HepG2 (cell line): ENCODE measurements around the gene MT1A. TPM values are rescaled to one million over a fixed set of nuclear protein-coding genes. Genes with fewer than 3 reads are reported as not detected.
A peak's percentile ranks its signal among the peaks of the same experiment; 100 is the strongest.

Experiments used
- ATF7-NPFF ChIP-seq: sonication (generic); formaldehyde crosslinking; IDR thresholded peaks from 2 replicates; pipeline ENCODE4 v1.8.1; 2023; ENCODE audit warnings: mild to moderate bottlenecking, low read depth, missing genetic modification reagents, moderate library complexity
- CBFB ChIP-seq: sonication (generic); formaldehyde crosslinking; IDR thresholded peaks from 2 replicates; pipeline ENCODE4 v1.4.0; 2020; ENCODE audit warnings: missing genetic modification reagents
- EHMT2 ChIP-seq: fragments of 200-600 bp; sonication (generic); IDR thresholded peaks from 2 replicates; pipeline ENCODE4 v1.7.0; 2017; ENCODE audit warnings: antibody characterized with exemption, low read depth, low read length, borderline replicate concordance
- FOXA3 ChIP-seq: IDR thresholded peaks from 2 replicates; pipeline ENCODE4 v1.6.1; 2016; ENCODE audit warnings: missing genetic modification reagents, missing compliant biosample characterization
- GABPB1 ChIP-seq: IDR thresholded peaks from 2 replicates; pipeline ENCODE4 v1.6.1; 2016; ENCODE audit warnings: mild to moderate bottlenecking, missing genetic modification reagents, moderate library complexity, missing compliant biosample characterization
- GLI4 ChIP-seq: sonication (generic); formaldehyde crosslinking; IDR thresholded peaks from 2 replicates; pipeline ENCODE4 v1.5.1; 2020; ENCODE audit warnings: missing genetic modification reagents, mild to moderate bottlenecking, moderate library complexity, borderline replicate concordance
- HCFC1 ChIP-seq: fragments of 150-350 bp; IDR thresholded peaks from 2 replicates; pipeline ENCODE4 v1.6.1; 2014; ENCODE audit warnings: low read depth, low read length
- MEIS1 ChIP-seq: sonication (generic); formaldehyde crosslinking; IDR thresholded peaks from 2 replicates; pipeline ENCODE4 v1.9.0; 2021; ENCODE audit warnings: mild to moderate bottlenecking, missing genetic modification reagents, moderate library complexity, borderline replicate concordance
- PHB2 ChIP-seq: fragments of 450-650 bp; IDR thresholded peaks from 2 replicates; pipeline ENCODE4 v1.6.1; 2018; ENCODE audit not compliant: partially characterized antibody
- SALL1 ChIP-seq: sonication (generic); formaldehyde crosslinking; IDR thresholded peaks from 2 replicates; pipeline ENCODE4 v1.8.0; 2022; ENCODE audit warnings: mild to moderate bottlenecking, missing genetic modification reagents
- ZFP82 ChIP-seq: sonication (generic); formaldehyde crosslinking; IDR thresholded peaks from 2 replicates; pipeline ENCODE4 v1.5.1; 2020; ENCODE audit warnings: mild to moderate bottlenecking, missing genetic modification reagents, borderline replicate concordance
- ZNF329 ChIP-seq: sonication (generic); formaldehyde crosslinking; IDR thresholded peaks from 2 replicates; pipeline ENCODE4 v1.9.0; 2021; ENCODE audit warnings: low read depth, mild to moderate bottlenecking, missing genetic modification reagents
- ZSCAN20 ChIP-seq: sonication (generic); formaldehyde crosslinking; IDR thresholded peaks from 2 replicates; pipeline ENCODE4 v1.4.0; 2020; ENCODE audit warnings: missing genetic modification reagents, mild to moderate bottlenecking, borderline replicate concordance
- polyA plus RNA-seq, 8 experiments: library from polyadenylated mRNA; depleted of rRNA in 3 of 8; stranded (reverse) in 7 of 8; unstranded in 1 of 8; fragments of >200 nt; fragmentation: Illumina TruSeq in 4 of 8; extraction: Trizol in 4 of 8; gene quantifications; 2 replicates each; pipeline versions ENCODE4 v1.2.1 to v1.2.3, GENCODE V29; 2011 to 2016; ENCODE audit warnings: low read depth in 4 of 8, missing spikeins in 1 of 8, mixed read lengths in 1 of 8; ENCODE audit not compliant: insufficient read depth in 1 of 8
- total RNA-seq, 5 experiments: library from RNA; depleted of rRNA; stranded (reverse); fragments of >200 nt; fragmentation: Illumina TruSeq; extraction: Trizol; gene quantifications; 2 replicates each; pipeline ENCODE4 v1.2.3, GENCODE V29; 2016; ENCODE audit warnings: low read depth in 1 of 5
- TF ChIP-seq, protein P1 (sequence below): sonication (generic); formaldehyde crosslinking; IDR thresholded peaks from 2 replicates; pipeline ENCODE4 v1.4.0; 2020; ENCODE audit warnings: missing genetic modification reagents, borderline replicate concordance
- TF ChIP-seq, protein P2 (sequence below): sonication (generic); formaldehyde crosslinking; IDR thresholded peaks from 2 replicates; pipeline ENCODE4 v1.8.0; 2022; ENCODE audit warnings: mild to moderate bottlenecking, missing genetic modification reagents
- TF ChIP-seq, protein P3 (sequence below): sonication (generic); formaldehyde crosslinking; IDR thresholded peaks from 2 replicates; pipeline ENCODE4 v1.4.0; 2020; ENCODE audit warnings: mild to moderate bottlenecking, low read depth, missing genetic modification reagents
- TF ChIP-seq, protein P4 (sequence below): IDR thresholded peaks from 2 replicates; pipeline ENCODE4 v1.6.1; 2018; ENCODE audit warnings: missing genetic modification reagents, mild to moderate bottlenecking, missing compliant biosample characterization
- TF ChIP-seq, protein P5 (sequence below): IDR thresholded peaks from 2 replicates; pipeline ENCODE4 v1.6.1; 2012; ENCODE audit warnings: low read length, improper control_type of control experiment

Gene MT1A
- total and polyA plus RNA-seq, 2 of the 13 experiments (the other 11 are each of a cell fraction or from before 2014, with no cell fraction given): 8.3 to 10.4 TPM

DNA sequence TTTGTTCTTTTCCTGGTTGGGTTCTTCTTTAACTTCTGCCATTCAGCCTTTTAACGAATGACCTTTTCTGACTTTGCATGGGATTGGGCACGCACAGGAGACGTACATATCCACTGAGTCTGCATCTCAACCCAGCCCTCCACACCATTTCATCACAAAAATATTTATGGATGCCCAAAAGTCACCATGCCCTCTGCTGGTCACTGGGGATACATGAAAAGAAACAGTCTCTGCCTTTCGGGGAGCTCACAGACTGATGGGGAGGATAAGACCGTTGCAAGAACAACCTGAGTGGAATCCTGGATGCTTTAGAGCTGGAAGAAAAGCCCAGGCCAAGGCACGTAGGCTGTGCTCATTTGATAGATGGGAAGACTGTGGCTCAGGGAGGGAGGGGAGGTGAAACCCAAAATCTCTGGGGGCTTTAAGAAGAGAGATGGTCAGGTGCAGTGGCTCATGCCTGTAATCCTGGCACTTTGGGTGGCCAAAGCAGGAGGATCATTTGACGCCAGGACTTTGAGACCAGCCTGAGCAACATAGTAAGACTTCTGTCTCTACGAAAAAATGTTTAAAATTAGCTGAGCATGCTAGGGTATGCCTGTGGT lies 38.0 kb upstream of the MT1A start (continued):
- TF ChIP-seq, protein P1, sequence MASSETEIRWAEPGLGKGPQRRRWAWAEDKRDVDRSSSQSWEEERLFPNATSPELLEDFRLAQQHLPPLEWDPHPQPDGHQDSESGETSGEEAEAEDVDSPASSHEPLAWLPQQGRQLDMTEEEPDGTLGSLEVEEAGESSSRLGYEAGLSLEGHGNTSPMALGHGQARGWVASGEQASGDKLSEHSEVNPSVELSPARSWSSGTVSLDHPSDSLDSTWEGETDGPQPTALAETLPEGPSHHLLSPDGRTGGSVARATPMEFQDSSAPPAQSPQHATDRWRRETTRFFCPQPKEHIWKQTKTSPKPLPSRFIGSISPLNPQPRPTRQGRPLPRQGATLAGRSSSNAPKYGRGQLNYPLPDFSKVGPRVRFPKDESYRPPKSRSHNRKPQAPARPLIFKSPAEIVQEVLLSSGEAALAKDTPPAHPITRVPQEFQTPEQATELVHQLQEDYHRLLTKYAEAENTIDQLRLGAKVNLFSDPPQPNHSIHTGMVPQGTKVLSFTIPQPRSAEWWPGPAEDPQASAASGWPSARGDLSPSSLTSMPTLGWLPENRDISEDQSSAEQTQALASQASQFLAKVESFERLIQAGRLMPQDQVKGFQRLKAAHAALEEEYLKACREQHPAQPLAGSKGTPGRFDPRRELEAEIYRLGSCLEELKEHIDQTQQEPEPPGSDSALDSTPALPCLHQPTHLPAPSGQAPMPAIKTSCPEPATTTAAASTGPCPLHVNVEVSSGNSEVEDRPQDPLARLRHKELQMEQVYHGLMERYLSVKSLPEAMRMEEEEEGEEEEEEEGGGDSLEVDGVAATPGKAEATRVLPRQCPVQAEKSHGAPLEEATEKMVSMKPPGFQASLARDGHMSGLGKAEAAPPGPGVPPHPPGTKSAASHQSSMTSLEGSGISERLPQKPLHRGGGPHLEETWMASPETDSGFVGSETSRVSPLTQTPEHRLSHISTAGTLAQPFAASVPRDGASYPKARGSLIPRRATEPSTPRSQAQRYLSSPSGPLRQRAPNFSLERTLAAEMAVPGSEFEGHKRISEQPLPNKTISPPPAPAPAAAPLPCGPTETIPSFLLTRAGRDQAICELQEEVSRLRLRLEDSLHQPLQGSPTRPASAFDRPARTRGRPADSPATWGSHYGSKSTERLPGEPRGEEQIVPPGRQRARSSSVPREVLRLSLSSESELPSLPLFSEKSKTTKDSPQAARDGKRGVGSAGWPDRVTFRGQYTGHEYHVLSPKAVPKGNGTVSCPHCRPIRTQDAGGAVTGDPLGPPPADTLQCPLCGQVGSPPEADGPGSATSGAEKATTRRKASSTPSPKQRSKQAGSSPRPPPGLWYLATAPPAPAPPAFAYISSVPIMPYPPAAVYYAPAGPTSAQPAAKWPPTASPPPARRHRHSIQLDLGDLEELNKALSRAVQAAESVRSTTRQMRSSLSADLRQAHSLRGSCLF (CRISPR knock-in tag): no peak
- TF ChIP-seq, protein P2, sequence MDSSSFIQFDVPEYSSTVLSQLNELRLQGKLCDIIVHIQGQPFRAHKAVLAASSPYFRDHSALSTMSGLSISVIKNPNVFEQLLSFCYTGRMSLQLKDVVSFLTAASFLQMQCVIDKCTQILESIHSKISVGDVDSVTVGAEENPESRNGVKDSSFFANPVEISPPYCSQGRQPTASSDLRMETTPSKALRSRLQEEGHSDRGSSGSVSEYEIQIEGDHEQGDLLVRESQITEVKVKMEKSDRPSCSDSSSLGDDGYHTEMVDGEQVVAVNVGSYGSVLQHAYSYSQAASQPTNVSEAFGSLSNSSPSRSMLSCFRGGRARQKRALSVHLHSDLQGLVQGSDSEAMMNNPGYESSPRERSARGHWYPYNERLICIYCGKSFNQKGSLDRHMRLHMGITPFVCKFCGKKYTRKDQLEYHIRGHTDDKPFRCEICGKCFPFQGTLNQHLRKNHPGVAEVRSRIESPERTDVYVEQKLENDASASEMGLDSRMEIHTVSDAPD (CRISPR knock-in tag): no peak
- TF ChIP-seq EHMT2: no peak
- peak; percentile 35; the same call in 1 of the 2 replicates for TF ChIP-seq SALL1 (CRISPR knock-in tag)
- no peak for TF ChIP-seq ZSCAN20 (CRISPR knock-in tag)
- no peak for TF ChIP-seq MEIS1
- TF ChIP-seq ZNF329 (CRISPR knock-in tag): no peak
- TF ChIP-seq HCFC1: no peak
- TF ChIP-seq PHB2: no peak
- TF ChIP-seq, protein P3, sequence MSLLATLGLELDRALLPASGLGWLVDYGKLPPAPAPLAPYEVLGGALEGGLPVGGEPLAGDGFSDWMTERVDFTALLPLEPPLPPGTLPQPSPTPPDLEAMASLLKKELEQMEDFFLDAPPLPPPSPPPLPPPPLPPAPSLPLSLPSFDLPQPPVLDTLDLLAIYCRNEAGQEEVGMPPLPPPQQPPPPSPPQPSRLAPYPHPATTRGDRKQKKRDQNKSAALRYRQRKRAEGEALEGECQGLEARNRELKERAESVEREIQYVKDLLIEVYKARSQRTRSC (CRISPR knock-in tag): no peak
- TF ChIP-seq, protein P4, sequence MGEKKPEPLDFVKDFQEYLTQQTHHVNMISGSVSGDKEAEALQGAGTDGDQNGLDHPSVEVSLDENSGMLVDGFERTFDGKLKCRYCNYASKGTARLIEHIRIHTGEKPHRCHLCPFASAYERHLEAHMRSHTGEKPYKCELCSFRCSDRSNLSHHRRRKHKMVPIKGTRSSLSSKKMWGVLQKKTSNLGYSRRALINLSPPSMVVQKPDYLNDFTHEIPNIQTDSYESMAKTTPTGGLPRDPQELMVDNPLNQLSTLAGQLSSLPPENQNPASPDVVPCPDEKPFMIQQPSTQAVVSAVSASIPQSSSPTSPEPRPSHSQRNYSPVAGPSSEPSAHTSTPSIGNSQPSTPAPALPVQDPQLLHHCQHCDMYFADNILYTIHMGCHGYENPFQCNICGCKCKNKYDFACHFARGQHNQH (CRISPR knock-in tag): no peak
- TF ChIP-seq FOXA3 (CRISPR knock-in tag): no peak
- TF ChIP-seq ZFP82 (CRISPR knock-in tag): no peak
- TF ChIP-seq ATF7-NPFF (CRISPR knock-in tag): no peak
- TF ChIP-seq GLI4 (CRISPR knock-in tag): no peak
- no peak for TF ChIP-seq GABPB1 (CRISPR knock-in tag)
- TF ChIP-seq CBFB (CRISPR knock-in tag): no peak
- TF ChIP-seq, protein P5, sequence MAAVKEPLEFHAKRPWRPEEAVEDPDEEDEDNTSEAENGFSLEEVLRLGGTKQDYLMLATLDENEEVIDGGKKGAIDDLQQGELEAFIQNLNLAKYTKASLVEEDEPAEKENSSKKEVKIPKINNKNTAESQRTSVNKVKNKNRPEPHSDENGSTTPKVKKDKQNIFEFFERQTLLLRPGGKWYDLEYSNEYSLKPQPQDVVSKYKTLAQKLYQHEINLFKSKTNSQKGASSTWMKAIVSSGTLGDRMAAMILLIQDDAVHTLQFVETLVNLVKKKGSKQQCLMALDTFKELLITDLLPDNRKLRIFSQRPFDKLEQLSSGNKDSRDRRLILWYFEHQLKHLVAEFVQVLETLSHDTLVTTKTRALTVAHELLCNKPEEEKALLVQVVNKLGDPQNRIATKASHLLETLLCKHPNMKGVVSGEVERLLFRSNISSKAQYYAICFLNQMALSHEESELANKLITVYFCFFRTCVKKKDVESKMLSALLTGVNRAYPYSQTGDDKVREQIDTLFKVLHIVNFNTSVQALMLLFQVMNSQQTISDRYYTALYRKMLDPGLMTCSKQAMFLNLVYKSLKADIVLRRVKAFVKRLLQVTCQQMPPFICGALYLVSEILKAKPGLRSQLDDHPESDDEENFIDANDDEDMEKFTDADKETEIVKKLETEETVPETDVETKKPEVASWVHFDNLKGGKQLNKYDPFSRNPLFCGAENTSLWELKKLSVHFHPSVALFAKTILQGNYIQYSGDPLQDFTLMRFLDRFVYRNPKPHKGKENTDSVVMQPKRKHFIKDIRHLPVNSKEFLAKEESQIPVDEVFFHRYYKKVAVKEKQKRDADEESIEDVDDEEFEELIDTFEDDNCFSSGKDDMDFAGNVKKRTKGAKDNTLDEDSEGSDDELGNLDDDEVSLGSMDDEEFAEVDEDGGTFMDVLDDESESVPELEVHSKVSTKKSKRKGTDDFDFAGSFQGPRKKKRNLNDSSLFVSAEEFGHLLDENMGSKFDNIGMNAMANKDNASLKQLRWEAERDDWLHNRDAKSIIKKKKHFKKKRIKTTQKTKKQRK: no peak
